Measurements from ENCODE around the gene CAMSAP1.

CAMSAP1 gene

GRCh38 chr9:135874859-135875258 lies 32.5 kb downstream of the CAMSAP1 start:
- Histone ChIP-seq H3K79me2 (ENCODE audit: control insufficient read depth, insufficient read depth, low read length) (peaks cover 59% of the 10 kb centered on the region), H3K79me1 (ENCODE audit: low read length) (peaks cover 23% of the 10 kb centered on the region), H3K36me3 (ENCODE audit: control insufficient read depth, insufficient read depth, low read length) (no peaks in the 10 kb centered on the region), H3K9ac (ENCODE audit: low read length) (no peak overlapping the region), H3K56ac (ENCODE audit: low read length) (no peak overlapping the region), H3K4me1 (ENCODE audit: control insufficient read depth, low read depth, low read length) (peaks cover 3% of the 10 kb centered on the region), H3K4me2 (ENCODE audit: low read length) (no peak overlapping the region), H3K18ac (ENCODE audit: low read length) (no peak overlapping the region), H2BK5ac (ENCODE audit: low read length) (no peak overlapping the region), H4K8ac (ENCODE audit: low read depth, low read length) (no peak overlapping the region), H2BK15ac (replicated peaks; ENCODE audit: low read depth) (no peak overlapping the region), H3K4me3 (ENCODE audit: low read length) (no peak overlapping the region), H2AK5ac (ENCODE audit: low read length) (no peak overlapping the region), H2BK120ac (ENCODE audit: low read depth, low read length) (no peak overlapping the region), H3K4ac (ENCODE audit: low read depth, low read length) (no peak overlapping the region), H3K23ac (ENCODE audit: low read length) (no peak overlapping the region), H3K27ac (ENCODE audit: low read depth, low read length) (no peak overlapping the region), H4K5ac (ENCODE audit: low read length) (no peak overlapping the region), H3K27me3 (ENCODE audit: insufficient read depth, low read length, poor library complexity) (no peaks in the 10 kb centered on the region)
- no CpG with 5 or more reads among the region's 5 CpGs for WGBS (ENCODE audit: extremely low coverage, insufficient coverage, low lambda C conversion rate)
- DNase-seq, result no peak

GRCh38 chr9:135869909-135870308 lies 37.4 kb downstream of the CAMSAP1 start:
- Histone ChIP-seq H3K4ac (ENCODE audit: low read depth, low read length) (no peak overlapping the region), H3K27ac (ENCODE audit: low read depth, low read length) (no peak overlapping the region), H3K4me2 (ENCODE audit: low read length) (no peak overlapping the region), H3K23ac (ENCODE audit: low read length) (no peak overlapping the region), H3K36me3 (ENCODE audit: control insufficient read depth, insufficient read depth, low read length) (no peaks in the 10 kb centered on the region), H3K4me3 (ENCODE audit: low read length) (no peak overlapping the region), H3K9ac (ENCODE audit: low read length) (no peak overlapping the region), H3K4me1 (ENCODE audit: control insufficient read depth, low read depth, low read length) (no peaks in the 10 kb centered on the region), H3K27me3 (ENCODE audit: insufficient read depth, low read length, poor library complexity) (no peaks in the 10 kb centered on the region), H4K8ac (ENCODE audit: low read depth, low read length) (no peak overlapping the region), H2BK15ac (replicated peaks; ENCODE audit: low read depth) (no peak overlapping the region), H4K5ac (ENCODE audit: low read length) (no peak overlapping the region), H2BK5ac (ENCODE audit: low read length) (no peak overlapping the region), H2AK5ac (ENCODE audit: low read length) (no peak overlapping the region), H2BK120ac (ENCODE audit: low read depth, low read length) (no peak overlapping the region), H3K18ac (ENCODE audit: low read length) (no peak overlapping the region), H3K79me2 (ENCODE audit: control insufficient read depth, insufficient read depth, low read length) (peaks cover 50% of the 10 kb centered on the region), H3K79me1 (ENCODE audit: low read length) (peaks cover 11% of the 10 kb centered on the region), H3K56ac (ENCODE audit: low read length) (no peak overlapping the region)
- DNase-seq, result no peak
- no CpG with 5 or more reads among the region's 3 CpGs for WGBS (ENCODE audit: extremely low coverage, insufficient coverage, low lambda C conversion rate)

- Histone ChIP-seq H3K9ac (ENCODE audit: low read length) (no peak overlapping the region), H3K27me3 (ENCODE audit: insufficient read depth, low read length, poor library complexity) (no peaks in the 10 kb centered on the region), H3K79me2 (ENCODE audit: control insufficient read depth, insufficient read depth, low read length) (peaks cover 48% of the 10 kb centered on the region), H3K79me1 (ENCODE audit: low read length) (peaks cover 29% of the 10 kb centered on the region), H2AK5ac (ENCODE audit: low read length) (no peak overlapping the region), H3K4me1 (ENCODE audit: control insufficient read depth, low read depth, low read length) (peaks cover 2% of the 10 kb centered on the region), H3K23ac (ENCODE audit: low read length) (no peak overlapping the region), H4K8ac (ENCODE audit: low read depth, low read length) (no peak overlapping the region), H3K18ac (ENCODE audit: low read length) (no peak overlapping the region), H3K4me2 (ENCODE audit: low read length) (no peak overlapping the region), H2BK5ac (ENCODE audit: low read length) (no peak overlapping the region), H2BK15ac (replicated peaks; ENCODE audit: low read depth) (no peak overlapping the region), H3K4ac (ENCODE audit: low read depth, low read length) (no peak overlapping the region), H3K4me3 (ENCODE audit: low read length) (no peak overlapping the region), H4K5ac (ENCODE audit: low read length) (no peak overlapping the region), H2BK120ac (ENCODE audit: low read depth, low read length) (no peak overlapping the region), H3K27ac (ENCODE audit: low read depth, low read length) (no peak overlapping the region), H3K36me3 (ENCODE audit: control insufficient read depth, insufficient read depth, low read length) (no peaks in the 10 kb centered on the region), H3K56ac (ENCODE audit: low read length) (no peak overlapping the region)
- no CpG with 5 or more reads among the region's 7 CpGs for WGBS (ENCODE audit: extremely low coverage, insufficient coverage, low lambda C conversion rate)
- DNase-seq, result no peak
Observed at GRCh38 chr9:135865531-135865930, 41.8 kb downstream of the CAMSAP1 start.

GRCh38 chr9:135864447-135865049 lies 42.8 kb downstream of the CAMSAP1 start:
- Histone ChIP-seq H2BK5ac (ENCODE audit: low read length) (no peak overlapping the region), H2AK5ac (ENCODE audit: low read length) (no peak overlapping the region), H2BK15ac (replicated peaks; ENCODE audit: low read depth) (no peak overlapping the region), H3K27ac (ENCODE audit: low read depth, low read length) (no peak overlapping the region), H3K79me2 (ENCODE audit: control insufficient read depth, insufficient read depth, low read length) (peaks cover 38% of the 10 kb centered on the region), H2BK120ac (ENCODE audit: low read depth, low read length) (no peak overlapping the region), H3K18ac (ENCODE audit: low read length) (no peak overlapping the region), H3K4me2 (ENCODE audit: low read length) (no peak overlapping the region), H3K4me3 (ENCODE audit: low read length) (no peak overlapping the region), H3K27me3 (ENCODE audit: insufficient read depth, low read length, poor library complexity) (no peaks in the 10 kb centered on the region), H3K23ac (ENCODE audit: low read length) (no peak overlapping the region), H4K5ac (ENCODE audit: low read length) (no peak overlapping the region), H4K8ac (ENCODE audit: low read depth, low read length) (no peak overlapping the region), H3K56ac (ENCODE audit: low read length) (peak overlapping the region; percentile 39), H3K4me1 (ENCODE audit: control insufficient read depth, low read depth, low read length) (peaks cover 2% of the 10 kb centered on the region), H3K9ac (ENCODE audit: low read length) (no peak overlapping the region), H3K4ac (ENCODE audit: low read depth, low read length) (no peak overlapping the region), H3K79me1 (ENCODE audit: low read length) (peaks cover 29% of the 10 kb centered on the region), H3K36me3 (ENCODE audit: control insufficient read depth, insufficient read depth, low read length) (no peaks in the 10 kb centered on the region)
- WGBS (ENCODE audit: extremely low coverage, insufficient coverage, low lambda C conversion rate), result no CpG with 5 or more reads among the region's 8 CpGs
- peak; percentile 84 for DNase-seq

GRCh38 chr9:135862809-135863208 lies 44.5 kb downstream of the CAMSAP1 start:
- Histone ChIP-seq H3K36me3 (ENCODE audit: control insufficient read depth, insufficient read depth, low read length) (no peaks in the 10 kb centered on the region), H4K5ac (ENCODE audit: low read length) (no peak overlapping the region), H3K18ac (ENCODE audit: low read length) (no peak overlapping the region), H2BK5ac (ENCODE audit: low read length) (no peak overlapping the region), H3K4me2 (ENCODE audit: low read length) (no peak overlapping the region), H2BK120ac (ENCODE audit: low read depth, low read length) (no peak overlapping the region), H3K79me1 (ENCODE audit: low read length) (peaks cover 27% of the 10 kb centered on the region), H3K56ac (ENCODE audit: low read length) (no peak overlapping the region), H3K23ac (ENCODE audit: low read length) (no peak overlapping the region), H2BK15ac (replicated peaks; ENCODE audit: low read depth) (no peak overlapping the region), H3K27me3 (ENCODE audit: insufficient read depth, low read length, poor library complexity) (no peaks in the 10 kb centered on the region), H3K27ac (ENCODE audit: low read depth, low read length) (no peak overlapping the region), H3K9ac (ENCODE audit: low read length) (no peak overlapping the region), H3K4me1 (ENCODE audit: control insufficient read depth, low read depth, low read length) (peaks cover 2% of the 10 kb centered on the region), H3K79me2 (ENCODE audit: control insufficient read depth, insufficient read depth, low read length) (peaks cover 29% of the 10 kb centered on the region), H3K4me3 (ENCODE audit: low read length) (no peak overlapping the region), H2AK5ac (ENCODE audit: low read length) (no peak overlapping the region), H3K4ac (ENCODE audit: low read depth, low read length) (no peak overlapping the region), H4K8ac (ENCODE audit: low read depth, low read length) (no peak overlapping the region)
- no CpG with 5 or more reads among the region's 8 CpGs for WGBS (ENCODE audit: extremely low coverage, insufficient coverage, low lambda C conversion rate)
- DNase-seq, result no peak
